DOHH2 (cell line): Measurements from ENCODE around the gene KIF5C.

ENCODE experiments used
- CTCF ChIP-seq: fragments of 200-600 bp; sonication (generic); IDR thresholded peaks from one replicate; pipeline ENCODE4 v1.5.1; 2014; ENCODE audit warnings: antibody characterized with exemption, mild to moderate bottlenecking, low read depth, low read length; ENCODE audit not compliant: poor library complexity, severe bottlenecking
- EZH2phosphoT487 ChIP-seq: fragments of 200-600 bp; sonication (generic); IDR thresholded peaks from 2 replicates; pipeline ENCODE4 v1.6.1; 2017; ENCODE audit warnings: borderline replicate concordance, mild to moderate bottlenecking, antibody characterized with exemption, low read length, moderate library complexity, mixed read lengths

- TF ChIP-seq CTCF, result no peak
- no peak for TF ChIP-seq EZH2phosphoT487
These were observed 45.4 kb upstream of the KIF5C start for GRCh38 chr2:148829618-148830017.
